Fibroblast of lung (primary cell): ENCODE measurements around the gene VWF.

Source experiments
- CTCF ChIP-seq, 2 donors: IDR thresholded peaks in 1 of 2; conservative IDR thresholded peaks in 1 of 2; 1 replicate in 1 of 2; 2 replicates in 1 of 2; pipeline ENCODE4 v1.5.1; 2011 to 2012; ENCODE audit warnings: low read length in 2 of 2, control low read depth in 1 of 2, inconsistent platforms in 1 of 2, low read depth in 1 of 2, mild to moderate bottlenecking in 1 of 2
- EZH2 ChIP-seq: IDR thresholded peaks from 2 replicates; pipeline ENCODE4 v1.5.1; 2012; ENCODE audit warnings: low read length, control low read depth, mild to moderate bottlenecking; ENCODE audit errors: missing control alignments

GRCh38 chr12:6157482-6157881 lies 33.0 kb upstream of the VWF start:
- TF ChIP-seq CTCF (conservative IDR thresholded peaks at IDR 0.05 in 1 of 2, IDR thresholded peaks at IDR 0.05 in 1 of 2; ENCODE audit: low read depth in 1 of 2, low read length in 2 of 2) (no peak), EZH2 (no peak)
